GM03348 (cell line): ENCODE data around the gene ZNF513.
"Not testable (repeated sequence)": the region's sequence is repeated elsewhere in the genome, so short reads cannot be mapped to it uniquely, and the experiment has no call there.

ENCODE experiments used
- DNase-seq: peaks from one replicate; pipeline ENCODE4 v3.0.0; 2012; ENCODE audit warnings: low spot score

Gene ZNF513

GRCh38 chr2:27356056-27356381, 24.5 kb downstream of the ZNF513 start:
- peak; percentile 55 for DNase-seq

GRCh38 chr2:27354597-27354927, 26.0 kb downstream of the ZNF513 start:
- DNase-seq, result no peak

GRCh38 chr2:27353762-27354596, 26.6 kb downstream of the ZNF513 start:
- DNase-seq, result no peak

- not testable (repeated sequence) for DNase-seq
Measured at GRCh38 chr2:27353386-27353761, 27.2 kb downstream of the ZNF513 start.

GRCh38 chr2:27351802-27352598, 28.5 kb downstream of the ZNF513 start:
- DNase-seq, result no peak

GRCh38 chr2:27350106-27350693, 30.3 kb downstream of the ZNF513 start:
- DNase-seq, result no peak

GRCh38 chr2:27347641-27348040, 32.9 kb downstream of the ZNF513 start:
- DNase-seq, result no peak

- no peak for DNase-seq
Measured at GRCh38 chr2:27336173-27336572, 44.4 kb downstream of the ZNF513 start.

GRCh38 chr2:27335311-27335710, 45.2 kb downstream of the ZNF513 start:
- DNase-seq, result no peak
